CD4-positive, alpha-beta T cell treated with Interleukin-17A for 1 hour (primary cell): ENCODE data around the gene ACVRL1.

Source experiments
- DNase-seq: peaks from one replicate; pipeline ENCODE4 v3.0.0-alpha.2; 2020

ACVRL1 gene

DNA sequence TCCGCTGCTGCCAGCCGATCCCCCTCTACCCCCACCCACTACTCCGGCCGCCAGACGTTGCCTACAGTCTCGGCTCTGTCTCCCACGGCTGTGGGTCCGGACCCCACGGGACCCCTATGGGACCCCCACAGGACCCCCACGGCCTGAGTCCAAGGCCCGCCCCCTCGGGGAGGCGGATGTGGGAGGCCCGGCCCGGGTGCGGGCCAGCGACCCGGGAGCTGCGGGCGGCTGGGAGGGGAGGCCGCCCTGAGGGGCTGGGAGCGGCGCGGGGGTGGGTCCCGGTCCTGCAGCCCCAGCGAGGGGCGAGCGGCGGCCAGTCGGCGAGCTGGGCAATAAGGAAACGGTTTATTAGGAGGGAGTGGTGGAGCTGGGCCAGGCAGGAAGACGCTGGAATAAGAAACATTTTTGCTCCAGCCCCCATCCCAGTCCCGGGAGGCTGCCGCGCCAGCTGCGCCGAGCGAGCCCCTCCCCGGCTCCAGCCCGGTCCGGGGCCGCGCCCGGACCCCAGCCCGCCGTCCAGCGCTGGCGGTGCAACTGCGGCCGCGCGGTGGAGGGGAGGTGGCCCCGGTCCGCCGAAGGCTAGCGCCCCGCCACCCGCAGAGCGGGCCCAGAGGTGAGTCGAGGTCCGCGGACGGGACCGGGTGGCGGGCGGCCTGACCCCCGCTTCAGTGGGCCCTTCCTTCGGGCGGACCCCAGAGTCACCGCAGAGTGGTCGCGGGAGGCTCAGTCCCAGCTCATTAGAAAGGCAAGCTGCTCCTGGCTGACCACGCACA lies at the start of gene ACVRL1:
TSS of gene ACVRL1 (plus strand) at position 422 of the 773 bp plus-strand sequence. CDS start 4,971 bp downstream, outside the sequence.
- no peak for DNase-seq

DNA sequence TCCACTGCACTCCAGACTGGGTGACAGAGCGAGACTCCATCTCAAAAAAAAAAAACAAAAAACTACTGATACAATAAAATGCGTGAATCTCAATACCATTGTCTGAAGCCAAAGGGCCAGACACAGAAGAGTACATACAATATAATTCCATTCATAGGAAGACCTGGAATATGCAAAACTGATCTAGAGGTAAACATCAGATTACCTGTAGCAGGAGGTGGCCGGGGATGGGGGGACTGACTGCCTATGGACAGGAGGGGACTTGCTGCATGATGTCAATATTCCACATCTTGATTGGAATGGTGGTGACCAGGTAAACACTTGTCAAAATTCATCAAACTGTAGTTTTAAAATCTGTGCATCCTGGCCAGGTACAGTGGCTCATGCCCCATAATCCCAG lies 46.3 kb upstream of the ACVRL1 start:
- DNase-seq, result no peak

DNA sequence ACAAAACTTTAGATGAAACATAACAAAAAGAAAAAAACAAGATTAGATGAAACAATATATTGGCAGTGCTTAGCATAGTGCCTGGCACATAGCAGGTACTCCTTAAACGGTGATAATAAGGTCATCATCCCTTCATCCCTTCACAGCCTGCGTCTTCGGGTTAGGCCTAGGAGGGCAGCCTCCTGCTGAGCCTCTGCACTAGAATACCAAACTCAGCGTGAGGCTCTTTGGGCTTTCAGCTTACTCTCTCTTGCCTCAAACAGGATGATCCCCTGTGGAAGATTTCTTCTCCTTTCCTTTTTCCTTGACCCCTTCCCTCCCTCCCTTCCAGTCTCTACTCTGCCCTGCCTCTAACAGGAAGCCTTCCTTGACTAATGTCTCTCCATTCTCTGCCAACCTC lies 44.4 kb upstream of the ACVRL1 start:
- no peak for DNase-seq

DNA sequence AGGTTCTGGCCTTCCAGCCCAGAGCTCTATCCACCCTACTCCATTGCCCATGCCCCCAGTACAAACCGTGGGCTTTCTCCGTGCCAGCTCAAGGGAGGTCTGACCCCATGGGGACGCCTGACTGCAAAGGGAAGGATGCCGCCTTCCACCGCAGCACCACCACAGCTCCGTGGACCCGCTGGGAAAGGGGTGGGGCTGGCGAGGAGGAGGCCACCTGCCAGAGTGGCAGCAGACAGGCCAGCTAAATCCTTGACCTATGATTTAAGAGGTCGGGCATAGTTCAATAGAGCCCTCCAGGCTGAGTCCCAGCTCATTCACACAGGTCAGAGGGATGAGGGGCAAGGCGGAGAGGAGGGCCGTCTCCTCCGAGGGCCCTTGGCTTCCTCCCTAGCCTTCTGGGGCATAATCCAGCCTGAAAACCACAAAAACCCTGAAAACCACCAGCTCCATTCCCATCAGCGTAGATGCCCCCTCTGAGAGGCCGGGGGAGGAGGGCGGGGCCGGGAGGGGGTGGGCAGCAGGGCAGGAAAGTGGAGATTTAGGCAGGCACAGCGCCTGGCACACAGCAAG lies 43.9 kb upstream of the ACVRL1 start:
- no peak for DNase-seq

DNA sequence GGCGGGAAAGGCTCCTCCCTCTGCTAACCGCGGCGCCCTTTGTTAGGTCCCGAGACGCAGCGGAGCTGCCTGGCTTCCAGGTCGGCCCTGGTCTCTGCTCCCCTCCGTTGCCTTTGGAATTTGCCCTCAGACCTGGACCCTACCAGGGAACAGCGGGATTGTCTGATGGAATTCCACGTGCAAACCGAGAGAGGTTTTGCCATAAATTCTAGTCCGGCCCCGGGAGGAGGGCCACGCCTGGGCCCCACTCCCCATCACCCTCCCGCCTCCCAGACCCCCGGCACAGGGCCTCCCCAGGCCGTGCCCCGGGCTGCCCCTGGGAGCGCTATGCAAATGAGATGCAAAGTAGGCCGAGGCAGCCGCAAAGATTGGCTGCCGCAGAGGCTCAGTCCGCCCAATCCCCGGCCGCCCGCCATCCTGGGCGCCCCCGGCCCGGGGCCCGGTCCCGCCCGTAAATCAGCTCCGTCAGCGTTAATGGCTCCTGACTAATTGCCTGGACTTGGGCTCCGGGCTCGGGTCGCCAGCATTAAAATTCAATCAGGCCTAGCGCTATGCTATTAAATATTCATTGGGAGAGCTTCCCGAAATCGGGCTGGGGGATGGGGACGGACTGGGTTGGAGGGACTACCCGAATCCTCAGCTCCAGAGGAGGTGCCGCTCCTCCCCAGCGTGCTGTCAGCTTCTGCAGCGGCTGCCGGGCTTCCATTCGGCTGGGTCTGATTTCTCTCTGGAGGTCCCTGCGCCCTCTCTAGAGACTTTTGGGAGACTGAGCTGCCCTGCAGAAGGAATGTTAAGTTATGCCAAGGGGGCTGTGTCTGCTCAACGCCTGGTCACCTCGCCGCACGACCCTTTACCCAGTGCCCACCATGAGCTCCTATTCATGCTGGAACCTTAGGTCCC lies 43.1 kb upstream of the ACVRL1 start:
- no peak for DNase-seq

DNA sequence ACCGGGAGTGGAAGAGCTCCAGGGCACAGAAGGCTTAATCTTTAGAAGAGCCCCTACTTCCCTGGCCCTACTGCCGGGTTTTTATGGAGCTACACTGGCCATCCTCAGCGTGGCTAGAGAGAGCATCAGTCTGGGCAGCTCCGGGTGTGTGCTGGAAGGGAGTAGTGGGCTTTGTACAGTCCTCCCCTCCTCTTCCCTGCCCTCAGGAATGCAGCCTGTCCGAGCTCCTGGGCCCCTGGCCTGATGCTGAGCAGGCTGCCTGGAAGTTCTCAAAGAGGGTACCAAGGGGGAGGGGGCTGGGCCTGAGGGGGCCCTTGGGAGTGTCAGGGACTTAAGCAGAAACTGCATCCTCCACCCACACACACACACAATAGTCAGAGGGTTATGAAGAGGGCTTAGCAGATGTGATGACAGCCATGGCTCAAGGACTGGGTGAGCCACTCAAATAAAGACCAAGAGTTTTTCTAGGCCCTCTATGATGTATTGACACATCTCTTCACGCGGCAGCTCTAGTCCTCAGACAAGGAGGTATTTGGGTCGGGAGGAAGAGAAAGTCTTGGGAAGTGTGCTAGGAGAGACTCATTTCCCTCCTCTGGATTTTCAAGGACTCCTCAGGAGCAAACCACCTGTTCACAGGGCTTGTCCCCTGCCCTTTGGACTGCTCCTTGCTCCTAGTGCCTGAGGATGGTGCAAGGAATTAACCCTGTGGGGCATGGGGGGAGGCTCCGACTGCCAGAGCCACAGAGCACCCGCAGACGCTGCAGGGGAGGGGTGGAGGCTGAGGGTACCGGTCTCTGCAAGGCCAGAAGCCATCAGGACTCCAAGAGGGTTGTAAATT lies 42.3 kb upstream of the ACVRL1 start:
- no peak for DNase-seq

DNA sequence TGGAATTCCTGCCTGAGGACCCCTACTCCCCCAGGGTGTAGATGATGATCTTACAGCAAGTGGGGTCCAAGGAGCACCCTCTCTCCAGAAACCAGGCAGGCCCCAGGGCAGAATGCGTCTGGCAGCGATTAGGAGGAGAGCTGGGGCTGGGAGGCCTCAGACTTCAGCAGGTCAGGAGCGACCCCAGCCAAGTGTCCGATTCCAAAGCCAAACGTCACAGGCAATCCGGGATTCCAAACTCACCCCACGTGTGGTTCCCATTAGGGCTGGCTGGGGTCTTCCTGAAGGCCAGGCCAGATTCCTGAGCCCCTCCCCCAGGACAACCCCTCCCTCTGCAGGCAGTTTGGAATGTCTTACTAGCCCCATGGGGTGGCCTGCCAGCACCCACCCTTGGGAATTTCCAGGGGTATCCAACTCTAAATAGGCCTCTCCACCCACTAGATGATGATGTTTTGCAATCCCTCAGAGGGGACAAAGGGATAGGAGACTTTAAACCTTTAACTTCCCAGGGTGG lies 41.5 kb upstream of the ACVRL1 start:
- DNase-seq, result no peak

DNA sequence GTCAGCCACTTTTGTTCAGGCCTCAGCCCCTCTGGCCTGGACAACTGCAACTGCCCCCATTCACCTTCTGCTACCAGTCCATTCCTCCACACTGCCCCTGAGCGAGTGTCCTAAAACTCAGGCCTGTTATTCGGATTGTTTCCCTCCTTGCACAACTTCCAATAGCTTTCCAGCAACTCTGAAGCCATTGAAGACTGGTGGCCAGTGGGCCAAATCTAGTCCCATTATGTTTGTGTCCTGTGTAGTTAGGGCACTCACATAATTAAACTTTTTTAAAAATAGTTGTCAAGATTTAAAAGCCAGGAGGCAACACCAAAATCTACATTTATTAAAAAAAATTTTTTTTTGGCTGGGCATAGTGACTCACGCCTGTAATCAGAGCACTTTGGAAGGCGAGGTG lies 41.0 kb upstream of the ACVRL1 start:
- no peak for DNase-seq

DNA sequence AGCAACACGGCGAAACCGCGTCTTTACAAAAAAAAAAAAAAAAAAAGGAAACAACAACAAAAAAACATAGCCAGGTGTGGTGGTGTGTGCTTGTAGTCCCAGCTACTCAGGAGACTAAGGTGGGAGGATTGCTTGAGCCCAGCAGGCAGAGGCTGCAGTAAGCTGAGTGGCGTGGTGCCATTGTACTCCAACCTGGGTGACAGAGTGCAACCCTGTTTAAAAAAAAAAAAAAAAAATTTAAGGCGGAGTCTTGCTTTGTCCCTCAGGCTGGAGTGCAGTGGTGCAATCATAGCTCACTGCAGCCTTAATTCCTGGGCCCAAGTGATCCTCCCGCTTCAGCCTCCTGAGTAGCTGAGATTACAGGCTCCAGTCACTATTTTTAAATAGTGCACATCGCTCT lies 40.5 kb upstream of the ACVRL1 start:
- DNase-seq, result no peak

DNA sequence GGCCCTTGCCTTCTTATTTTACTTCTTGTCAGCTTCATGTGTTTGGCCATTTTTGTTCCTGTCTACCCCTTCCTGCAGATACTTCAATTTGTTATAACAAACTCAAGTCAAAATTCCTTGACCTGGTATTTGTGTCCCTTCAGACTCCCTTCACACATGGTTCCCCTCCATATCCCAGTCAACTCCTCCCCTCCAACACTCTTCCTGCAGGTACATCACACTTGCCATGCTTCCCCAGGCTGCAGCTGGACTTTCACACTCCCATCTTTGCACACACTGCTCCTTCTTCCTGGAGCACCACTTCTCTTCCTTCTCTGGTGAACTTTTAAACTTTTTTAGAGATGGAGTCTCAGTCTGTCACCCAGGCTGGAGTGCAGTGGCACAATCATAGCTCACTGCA lies 39.9 kb upstream of the ACVRL1 start:
- DNase-seq, result no peak

DNA sequence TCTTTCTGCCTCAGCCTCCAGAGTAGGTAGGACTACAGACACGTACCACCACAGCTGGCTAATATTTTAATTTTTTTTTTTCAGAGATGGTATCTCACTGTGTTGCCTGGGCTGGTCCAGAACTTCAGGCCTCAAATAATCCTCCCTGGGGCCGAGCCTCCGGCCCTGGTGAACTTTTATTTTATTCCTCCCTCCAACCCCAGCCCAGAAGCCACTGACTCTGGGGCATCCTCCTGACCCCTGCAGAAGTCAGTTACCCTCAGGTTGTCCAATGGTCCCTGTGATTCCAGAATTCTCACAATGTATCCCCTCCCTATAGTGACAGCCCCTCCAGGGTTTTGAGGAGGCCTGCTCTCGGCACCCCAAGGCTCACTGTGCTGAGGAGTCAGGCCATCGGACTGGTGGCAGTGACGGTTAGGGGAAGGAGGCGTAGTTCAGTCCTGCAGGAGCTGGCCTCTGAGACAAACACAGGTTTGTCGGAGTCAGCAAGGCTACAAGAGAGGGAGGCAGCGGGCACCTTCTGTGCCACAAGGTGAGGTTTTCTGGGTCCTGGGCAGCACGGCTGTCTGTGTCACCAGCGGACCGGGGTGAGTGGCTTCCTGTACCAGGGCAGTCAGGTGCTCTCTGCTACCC lies 39.4 kb upstream of the ACVRL1 start:
- no peak for DNase-seq

DNA sequence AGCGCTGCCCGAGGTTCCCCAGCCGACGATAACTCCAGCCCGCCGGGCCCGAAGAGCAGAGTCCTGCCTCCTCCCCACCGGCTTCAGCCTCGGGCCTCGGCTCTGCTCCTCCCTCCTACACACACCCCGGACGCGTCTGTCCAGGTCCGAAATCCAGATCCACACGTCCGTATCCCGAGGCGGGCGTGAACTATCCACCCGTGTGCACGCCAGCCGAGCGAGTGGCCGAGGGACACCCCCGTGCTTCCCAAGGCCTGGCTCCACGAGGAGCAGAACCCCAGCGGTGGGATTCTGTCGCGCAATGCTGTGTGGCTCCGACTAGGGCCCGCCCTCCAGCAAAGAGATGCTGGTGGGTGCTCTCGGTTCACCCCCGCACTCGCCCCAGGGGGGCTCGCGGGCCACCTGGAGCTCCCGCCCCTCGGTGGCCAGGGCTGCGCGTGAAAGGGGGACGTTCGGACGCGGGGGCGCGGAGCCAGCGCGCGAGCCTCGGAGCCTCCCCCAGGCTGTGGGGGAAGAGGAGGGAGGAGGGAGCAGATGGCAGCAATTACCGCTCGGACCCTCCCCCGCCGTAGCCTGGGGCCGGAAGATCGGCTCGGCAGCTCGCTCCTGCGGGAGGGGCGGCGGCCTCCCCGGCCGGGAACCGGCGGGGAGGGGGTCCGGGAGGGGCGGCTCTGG lies 38.3 kb upstream of the ACVRL1 start:
- no peak for DNase-seq

DNA sequence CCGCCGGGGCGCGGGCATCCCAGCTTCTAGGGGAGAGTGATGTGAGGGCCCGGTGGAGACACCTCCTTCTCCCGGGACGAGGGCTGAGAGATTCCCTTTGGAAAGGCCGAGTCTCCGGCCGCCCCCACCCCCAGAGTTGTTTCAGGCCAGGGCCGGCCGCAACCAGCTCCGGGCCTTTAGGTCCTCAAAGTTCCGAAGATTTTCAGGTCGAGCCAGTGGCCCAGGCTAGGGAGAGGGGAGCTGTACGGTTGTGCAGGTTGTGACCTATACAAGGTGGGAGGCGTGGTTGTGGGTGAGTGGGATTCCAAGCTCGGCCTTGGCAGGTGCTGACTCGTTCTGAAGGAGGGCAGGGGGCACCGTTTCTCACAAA lies 37.8 kb upstream of the ACVRL1 start:
- DNase-seq, result no peak

DNA sequence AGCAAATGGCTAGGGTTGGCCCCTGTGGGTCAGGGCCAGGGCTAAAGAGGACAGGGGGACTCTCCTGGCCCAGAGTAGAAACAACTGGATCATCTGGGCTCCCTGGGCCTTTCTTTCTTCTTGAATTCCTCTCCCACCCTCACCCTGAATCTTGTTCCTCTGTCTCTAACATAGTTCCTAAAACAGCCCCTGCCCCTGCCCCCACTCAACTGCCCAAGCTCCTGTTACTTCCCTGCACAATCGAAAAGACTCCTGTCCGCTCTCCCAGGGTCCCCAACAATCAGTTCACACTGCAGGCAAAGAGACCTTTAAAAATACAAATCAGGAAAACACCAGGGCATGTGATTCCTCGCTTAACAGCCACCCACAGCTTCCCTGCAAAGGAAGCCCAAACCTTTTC lies 37.4 kb upstream of the ACVRL1 start:
- no peak for DNase-seq

DNA sequence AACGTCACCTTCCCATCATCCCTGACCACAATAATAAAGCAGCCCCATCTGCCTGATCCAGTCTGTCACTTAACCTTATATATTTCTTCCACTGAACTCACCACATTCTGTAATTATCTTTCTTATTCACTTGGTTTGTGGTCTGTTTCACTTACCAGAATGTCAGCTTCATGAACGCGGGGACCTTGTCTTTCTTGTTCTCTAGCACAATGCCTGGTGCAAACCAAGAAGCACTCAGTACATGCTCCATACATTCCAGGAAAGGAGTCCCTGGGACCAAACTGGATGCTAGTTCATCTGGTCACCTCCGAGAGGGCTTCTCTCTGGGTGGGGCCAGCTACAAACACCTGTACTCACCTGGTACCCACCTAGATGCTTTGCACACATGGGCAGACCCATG lies 36.8 kb upstream of the ACVRL1 start:
- no peak for DNase-seq

DNA sequence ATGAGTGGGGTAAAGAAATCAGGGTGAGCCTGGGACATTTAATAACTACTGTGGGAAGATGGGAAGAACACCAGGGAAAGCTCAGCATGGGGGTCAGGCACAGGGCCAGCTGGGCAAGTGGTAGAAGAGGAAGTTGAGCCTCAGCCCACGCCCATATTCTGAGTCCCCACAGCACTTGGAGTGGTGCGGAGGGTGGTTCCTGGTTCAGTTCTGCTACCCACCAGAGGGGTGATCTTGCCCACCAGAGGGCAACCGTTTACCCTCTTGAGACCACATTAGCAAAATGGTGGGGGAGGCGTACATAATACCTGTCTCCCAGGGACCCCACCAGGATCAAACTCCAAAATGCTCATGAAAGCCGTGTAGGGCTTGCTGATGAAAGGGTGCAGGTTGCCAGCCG lies 36.2 kb upstream of the ACVRL1 start:
- no peak for DNase-seq

DNA sequence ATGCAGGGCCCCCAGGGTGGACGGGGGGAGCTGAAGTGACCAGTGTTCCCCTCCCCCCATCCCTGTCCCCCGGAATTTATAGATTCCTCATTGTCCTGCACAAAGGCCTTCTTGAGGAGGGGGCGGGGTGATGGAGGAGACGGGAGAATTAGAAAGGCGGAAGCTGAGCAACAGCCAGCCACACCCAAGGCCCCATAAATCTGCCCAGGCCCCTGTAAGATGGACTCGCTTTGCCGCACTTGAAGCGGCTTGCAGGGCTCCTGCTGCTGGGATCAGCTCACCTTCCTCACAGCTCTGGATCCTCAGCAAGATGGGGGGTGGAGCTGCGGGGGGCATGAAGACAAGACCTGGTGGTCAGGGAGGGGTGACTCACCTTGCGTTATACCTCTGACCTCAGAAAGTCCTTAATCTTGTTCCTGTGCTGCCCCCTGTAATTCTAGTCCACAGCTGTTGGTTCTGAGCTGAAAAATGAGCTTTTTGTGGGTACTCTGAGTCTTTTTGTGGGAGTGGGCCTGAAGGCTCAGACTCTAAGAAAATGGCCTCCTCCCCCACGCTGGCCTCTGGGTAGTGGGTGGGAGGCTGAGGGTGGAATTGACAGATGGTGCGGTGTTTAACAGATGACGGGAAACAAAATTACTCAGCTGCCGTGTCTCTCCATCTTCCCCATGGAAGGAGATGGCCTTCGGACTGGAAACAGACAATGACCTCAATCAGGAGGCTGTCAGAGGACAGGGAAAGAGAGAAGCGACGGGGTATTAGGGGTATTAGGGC lies 35.2 kb upstream of the ACVRL1 start:
- no peak for DNase-seq

DNA sequence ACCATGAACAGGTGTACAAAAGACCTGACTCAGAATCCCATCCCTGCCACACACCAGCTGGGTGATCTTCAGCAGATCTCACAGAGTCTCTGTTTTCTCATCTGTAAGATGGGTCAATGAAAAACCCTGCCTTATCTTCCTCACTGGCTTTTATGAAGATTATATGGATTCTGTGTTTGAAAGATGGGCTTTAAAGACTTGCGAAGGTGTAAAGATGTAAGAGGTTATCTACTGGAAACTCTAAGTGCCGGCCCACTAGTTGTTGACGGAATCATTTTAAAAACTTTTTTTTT lies 34.7 kb upstream of the ACVRL1 start:
- DNase-seq, result no peak

DNA sequence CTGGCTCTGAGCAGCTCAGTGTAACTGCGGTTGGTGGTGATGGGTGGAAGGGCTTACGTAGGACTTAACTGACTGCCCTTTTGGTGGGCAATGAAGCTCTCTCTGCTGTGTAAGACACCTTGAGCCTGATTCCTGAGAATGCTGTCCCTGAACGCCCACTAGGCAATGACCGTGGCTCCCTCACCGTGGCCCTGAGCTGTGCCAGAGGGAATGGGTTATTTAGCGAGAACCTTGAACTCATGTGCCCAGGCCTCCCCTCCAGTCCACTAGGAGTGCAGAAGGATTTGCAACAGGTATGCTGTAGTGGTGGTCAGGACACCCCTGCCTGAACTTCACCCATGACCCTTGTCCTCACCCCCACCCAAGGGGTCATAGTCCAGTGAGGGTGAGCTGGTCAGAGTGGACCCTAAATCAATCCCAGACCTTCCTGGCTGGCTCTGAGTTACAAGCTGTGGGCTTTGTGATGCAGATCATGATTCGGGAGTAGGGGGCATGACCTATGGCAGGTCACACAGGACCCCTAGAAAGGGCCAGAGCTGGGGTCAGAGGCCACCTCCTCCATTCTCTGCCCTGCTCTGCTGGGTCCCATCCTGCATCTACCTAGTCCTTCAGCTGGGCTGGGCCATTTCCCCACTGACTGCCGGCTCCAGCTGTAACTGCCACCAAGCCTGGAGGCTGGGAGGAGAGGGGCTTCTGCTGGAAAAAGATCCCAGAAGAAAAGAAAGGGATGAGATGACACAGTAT lies 33.9 kb upstream of the ACVRL1 start:
- no peak for DNase-seq

DNA sequence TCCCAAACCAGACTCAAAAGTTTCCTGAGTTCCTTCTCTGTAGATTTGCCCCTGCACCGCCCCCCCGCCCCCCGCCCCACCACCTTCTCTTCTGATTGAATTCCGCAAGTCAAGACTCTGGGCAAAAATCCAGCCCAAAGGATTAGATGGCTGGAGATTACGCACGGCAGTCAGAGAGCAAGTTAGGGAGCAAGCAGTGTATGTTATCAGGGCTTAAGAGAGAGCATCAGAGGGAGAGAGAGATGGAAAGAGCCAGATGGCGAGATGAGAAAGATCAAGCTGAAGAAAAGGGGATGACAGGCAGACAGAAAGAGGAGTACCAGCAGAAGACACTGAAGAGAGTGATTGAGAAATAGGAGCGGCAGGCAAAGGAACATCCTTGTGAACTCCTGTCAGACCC lies 33.3 kb upstream of the ACVRL1 start:
- no peak for DNase-seq
